ENCODE results near the gene KCNQ1.

KCNQ1 gene

DNA sequence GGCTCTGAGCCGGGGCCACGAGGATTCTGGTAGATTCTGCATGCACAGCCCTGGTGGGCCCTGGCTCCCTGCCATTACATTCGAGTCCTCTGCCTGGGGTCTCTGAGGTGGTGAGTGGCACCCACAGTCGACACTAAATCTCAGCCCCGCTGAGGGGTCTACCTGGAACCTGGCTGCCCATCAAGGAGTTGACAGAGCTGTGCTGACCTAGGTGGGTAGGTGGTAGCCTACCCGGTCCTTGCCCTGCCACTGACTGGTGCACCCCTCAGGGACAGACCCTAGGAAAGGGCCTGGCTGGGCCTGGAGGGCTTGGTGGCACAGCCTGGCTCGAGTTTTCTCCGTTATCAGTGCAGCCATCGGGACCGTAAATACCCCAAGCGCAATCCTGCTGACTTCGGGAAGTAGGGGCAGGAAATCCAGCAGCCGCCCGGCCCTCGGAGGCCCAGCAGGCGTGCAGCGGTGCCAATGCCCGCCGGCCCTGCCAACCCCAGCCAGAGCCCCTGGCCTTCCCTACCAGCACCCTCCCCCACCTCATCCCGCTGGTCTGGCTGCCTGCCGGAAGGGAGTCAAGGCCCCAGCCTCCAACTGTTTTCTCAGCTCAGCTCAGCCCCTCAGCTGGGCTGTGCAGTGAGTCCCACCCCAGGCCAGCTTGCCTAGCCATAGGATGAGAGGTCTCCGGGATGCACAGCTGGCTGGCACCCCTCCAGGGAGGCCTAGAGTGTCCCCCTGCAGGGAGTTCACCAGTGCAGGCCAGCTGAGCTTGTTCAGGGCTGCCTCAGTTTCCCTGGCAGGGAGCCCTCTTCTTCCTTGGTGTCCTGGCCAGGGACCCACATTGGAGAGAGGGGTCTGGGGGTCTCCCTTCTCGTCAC, 335.4 kb downstream of the KCNQ1 start:
- no peak for DNase-seq (ENCODE audit: low spot score)

DNA sequence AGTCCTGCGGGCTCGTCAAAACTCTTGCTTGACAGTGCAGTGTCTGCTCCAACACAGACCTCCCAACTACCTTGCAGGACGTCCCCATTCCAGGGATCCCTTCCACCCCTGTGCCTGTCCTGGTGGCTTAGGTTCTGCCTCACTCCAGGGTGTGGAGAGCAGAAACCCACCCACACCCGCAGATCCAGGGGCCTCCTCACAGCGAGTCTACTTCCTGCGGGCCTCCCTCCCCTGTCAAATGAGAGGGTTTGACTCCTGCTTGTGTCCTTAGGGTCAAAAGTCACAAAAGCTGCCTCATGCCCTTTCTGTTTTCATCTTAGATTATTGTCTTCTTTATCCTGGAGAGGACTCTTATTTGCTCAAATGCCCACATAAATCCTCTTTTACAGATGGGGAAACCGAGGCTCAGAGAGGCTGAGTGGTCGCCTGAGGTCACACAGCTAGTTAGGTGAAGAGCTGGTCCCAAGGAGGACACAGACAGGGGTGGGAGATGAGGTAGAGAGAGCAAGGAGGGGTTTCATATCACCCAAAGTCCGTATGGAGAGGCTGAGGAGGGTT, 336.1 kb downstream of the KCNQ1 start:
- no peak for DNase-seq (ENCODE audit: low spot score)

DNA sequence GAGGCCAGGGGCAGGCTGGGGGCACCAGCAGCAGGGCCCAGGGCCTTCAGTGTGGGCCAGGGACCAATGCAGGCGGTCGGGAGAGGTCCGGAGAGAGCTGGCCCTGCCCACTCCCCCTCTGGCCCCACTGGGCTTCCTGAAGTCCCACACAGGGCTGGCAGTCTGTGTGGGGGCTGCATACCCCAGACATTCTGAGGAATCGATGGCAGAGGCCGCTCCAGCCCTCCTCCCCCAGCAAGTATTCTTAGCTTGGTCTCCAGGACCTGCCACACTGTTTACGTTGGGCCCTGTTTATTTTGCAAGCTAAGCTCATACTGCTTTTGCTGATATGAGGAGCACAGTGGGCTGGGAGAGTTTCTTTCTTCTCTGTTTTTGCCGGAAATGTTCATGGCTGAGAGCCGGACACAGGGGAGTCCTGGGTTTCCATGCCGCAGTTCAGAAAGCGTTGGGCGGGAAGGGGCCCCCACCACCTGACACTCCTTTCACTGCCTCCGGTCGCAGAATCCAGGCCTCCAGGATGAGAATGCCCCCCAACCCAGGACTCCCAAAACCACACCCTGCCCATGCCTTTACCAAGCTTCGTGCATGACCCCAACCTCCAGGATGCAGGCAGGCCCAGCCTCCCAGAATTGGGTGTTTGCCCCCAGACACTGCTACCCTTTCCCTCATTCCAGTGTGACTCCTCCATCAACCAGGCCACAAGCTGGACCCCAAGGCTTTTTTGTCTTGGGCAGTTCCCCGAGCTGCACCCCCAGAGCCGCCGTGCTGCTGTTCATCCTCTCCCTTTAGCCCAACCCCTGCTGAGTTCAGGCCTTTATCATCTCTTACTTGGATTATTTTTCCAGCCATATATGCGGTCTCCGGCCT, 336.8 kb downstream of the KCNQ1 start:
- no peak for DNase-seq (ENCODE audit: low spot score)

DNA sequence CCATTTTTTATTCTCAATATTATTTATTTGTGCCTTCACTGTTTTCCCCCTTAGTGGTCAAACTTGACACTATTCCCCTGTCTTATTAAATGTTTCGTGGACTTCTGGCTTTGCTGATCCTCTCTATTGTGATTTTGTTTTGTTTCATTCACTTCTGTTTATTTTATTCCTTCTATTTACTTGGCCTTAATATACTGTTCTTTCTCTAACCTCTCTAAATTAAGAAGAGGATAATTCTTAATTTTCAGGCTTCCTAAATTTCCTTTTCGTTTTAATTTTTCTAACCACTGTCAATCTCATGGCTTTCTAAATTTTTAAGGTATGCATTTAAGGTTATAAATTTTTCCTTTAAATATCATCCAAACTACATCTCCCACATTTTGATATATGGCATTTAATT, 338.0 kb downstream of the KCNQ1 start:
- no peak for DNase-seq (ENCODE audit: low spot score)

- no peak for DNase-seq (ENCODE audit: low spot score)
Measured at GRCh38 chr11:2783536-2784082, 338.8 kb downstream of the KCNQ1 start.

DNA sequence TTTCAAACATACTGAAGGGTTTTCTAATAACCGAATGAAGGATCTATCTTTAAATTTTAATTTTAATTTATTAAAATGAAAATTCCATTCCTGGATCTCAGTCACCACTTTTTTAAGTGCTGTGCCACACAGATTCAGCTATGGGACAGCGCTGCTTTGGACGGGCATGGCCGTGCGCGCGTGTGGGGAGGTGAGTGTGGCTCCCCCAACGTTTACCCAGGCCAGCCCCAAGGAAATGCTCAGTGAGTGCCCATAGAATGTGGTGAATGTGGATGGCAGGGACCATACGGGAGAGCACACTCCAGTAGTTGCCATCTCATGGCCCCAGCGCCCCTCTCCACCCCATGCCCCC, 343.0 kb downstream of the KCNQ1 start:
- no peak for DNase-seq (ENCODE audit: low spot score)

- DNase-seq (ENCODE audit: low spot score): no peak
Measured at GRCh38 chr11:2788168-2789071, 343.6 kb downstream of the KCNQ1 start.

GRCh38 chr11:2789331-2789730, 344.5 kb downstream of the KCNQ1 start:
- no peak for DNase-seq (ENCODE audit: low spot score)

DNA sequence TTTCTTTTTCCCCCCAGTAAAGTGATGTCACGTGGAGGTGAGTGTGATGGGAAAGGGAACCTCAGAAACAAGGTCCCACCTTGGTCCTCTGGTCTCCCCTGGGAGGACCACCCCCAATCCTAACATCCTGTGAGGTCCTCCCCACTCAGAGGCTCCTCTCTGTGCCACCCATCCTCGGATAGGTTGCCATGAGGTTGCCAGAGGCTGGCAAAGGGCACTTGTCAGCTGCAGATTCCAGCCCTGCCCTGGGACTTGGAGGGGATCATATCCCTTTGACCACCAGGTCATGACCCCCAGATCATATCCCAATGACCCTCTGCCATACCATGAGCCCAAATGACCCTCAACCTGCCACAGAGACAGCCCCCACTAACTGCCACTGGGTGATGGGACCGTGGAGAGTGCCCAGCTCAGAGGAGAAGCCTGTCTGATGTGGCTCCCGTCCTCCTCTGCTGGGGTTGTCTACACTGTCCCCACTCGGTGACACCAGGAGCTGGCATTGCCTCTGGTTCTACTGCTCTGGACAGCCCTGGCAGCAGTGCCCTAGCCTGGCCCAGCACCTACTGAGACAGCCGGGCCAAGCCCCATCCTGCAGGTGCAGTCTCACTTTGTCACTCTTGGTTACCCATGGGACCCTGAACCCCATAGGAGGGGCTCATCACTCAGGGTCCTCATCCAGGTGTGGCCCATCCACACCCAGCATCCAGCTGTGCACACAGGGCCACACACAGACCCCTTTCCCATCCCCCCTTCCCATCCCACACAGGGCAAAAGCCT, 345.2 kb downstream of the KCNQ1 start:
- DNase-seq (ENCODE audit: low spot score): no peak

- DNase-seq (ENCODE audit: low spot score): no peak
Measured at GRCh38 chr11:2790568-2790921, 345.7 kb downstream of the KCNQ1 start.

DNA sequence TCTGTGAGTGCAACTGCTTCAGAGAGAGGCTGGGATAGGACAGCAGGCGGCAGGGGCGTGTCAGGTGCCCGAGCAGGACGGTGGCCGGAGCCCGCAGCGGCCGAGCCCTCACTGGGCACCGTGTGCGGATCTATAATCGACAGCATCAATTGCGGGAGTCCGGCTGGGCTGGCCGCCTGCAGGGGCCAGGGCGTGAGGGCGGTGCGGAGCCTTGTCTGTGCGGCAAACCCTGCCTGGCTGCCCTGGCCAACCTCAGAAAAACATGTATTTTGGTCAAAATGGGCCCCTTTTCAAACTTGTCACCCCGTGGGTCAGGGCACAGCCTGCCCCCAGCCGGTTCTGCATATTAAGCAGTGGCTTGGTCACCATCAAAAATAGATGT, 346.3 kb downstream of the KCNQ1 start:
- DNase-seq (ENCODE audit: low spot score): no peak

GRCh38 chr11:2791521-2792380, 346.9 kb downstream of the KCNQ1 start:
- no peak for DNase-seq (ENCODE audit: low spot score)

DNA sequence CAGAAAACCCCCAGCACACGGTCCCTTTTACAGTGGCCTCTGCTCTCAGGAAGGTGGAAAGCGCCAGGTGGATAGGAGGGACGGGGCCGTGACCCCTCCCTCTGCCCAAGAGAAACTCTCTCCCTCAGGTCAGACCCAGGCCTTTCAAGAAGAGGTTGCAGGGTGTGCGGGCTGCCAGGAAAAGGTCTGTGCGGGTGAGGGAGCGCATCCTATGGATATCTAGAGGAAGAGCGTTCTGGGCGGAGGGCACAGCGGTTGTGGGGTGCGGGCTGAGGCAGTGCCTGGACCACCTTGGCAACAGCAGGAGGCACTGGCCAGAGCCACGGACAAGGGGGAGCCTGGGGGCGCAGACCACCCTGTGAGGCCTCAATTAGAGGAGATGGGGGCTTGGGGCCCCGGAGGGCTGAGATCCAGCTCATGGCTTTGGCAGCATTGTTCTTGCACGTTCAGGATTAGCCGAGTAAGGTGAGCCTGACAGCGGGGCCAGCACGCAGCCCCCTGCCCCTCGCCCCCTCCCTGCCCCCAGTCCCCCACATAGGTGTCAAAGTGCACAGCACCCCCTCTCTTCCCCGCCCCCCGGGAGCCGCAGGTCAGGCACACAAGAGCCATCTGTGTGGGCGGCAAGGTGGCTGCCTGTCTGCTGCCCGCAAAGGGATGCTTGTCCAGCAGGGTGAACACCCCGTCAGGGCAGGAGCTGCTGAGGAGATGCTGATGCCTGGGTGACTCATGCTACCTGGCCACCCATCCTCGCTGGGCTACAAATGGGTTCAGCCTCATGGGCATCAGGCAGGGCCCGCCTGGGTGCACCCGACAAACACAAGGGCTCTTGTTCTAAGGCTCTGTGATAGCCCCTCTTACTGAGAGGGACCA, 347.8 kb downstream of the KCNQ1 start:
- no peak for DNase-seq (ENCODE audit: low spot score)

- no peak for DNase-seq (ENCODE audit: low spot score)
Measured at GRCh38 chr11:2793701-2794045, 348.9 kb downstream of the KCNQ1 start.

DNA sequence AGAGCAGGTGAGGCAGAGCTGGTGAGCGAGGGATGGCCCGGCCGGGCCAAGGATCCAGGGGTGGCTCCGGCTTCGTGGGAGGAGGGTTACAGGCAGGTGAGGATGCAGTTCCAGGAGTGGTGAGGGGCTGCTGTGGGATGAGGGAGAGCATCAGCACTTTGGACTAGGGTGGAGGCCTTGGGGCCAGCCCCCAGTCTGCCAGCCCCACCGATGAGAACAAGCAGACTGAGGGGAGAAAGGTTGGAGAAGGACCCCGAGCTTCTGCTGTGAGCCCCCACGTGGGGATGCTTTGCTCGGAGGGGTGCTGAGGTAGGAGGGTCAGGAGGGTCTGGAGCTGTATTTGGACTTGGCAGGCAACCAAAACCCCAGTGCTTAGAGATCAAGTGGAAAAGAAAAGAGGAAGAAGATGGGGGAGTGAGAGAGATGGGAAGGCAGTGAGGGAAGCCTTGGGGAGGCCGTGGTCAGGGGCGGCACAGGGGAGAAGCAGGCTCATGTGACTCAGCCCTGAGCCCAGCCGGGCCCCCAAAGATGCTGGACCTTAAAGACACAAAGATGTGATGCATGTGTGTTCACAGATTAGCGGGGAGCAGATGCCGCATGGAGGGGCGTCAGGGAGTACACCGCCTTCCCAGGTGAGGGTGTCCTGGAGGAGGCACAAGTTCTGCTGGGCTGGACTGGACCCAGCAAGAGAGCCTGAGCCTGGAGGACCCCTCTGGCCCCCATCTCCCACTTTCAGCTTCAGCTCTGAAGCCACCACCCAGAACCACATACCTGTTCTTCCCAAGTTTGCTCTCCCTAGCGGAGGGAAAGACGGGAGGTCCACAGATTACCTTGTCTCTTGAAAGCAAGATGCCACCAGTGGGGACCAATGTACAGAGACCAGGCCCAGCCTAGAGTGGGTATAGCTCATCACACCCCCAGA, 349.5 kb downstream of the KCNQ1 start:
- DNase-seq (ENCODE audit: low spot score): no peak

GRCh38 chr11:2794968-2795322, 350.1 kb downstream of the KCNQ1 start:
- DNase-seq (ENCODE audit: low spot score): no peak

DNA sequence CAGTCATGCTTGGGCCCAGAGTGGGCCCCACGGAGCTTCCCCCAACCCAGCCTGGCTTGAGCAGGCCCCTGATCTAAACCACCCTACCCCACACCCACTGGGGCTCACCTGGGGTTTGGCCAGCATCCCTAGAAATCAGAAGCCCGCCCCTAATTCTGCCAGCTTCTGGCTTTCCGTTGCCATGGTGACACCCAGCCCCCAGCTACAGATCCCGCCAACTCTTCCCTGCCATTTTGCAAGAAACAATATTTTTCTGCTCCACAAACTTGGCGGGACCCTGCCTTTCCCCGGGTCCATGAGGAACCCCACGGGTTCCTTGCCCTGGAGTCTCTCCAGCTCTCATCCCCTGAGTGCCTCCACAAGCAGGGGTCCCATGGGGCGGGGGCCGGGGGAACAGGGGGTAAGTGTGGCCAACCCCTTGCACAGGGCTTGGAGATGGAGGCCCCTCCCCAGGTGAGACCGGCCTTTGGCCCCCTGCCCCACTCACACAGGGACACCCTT, 350.7 kb downstream of the KCNQ1 start:
- no peak for DNase-seq (ENCODE audit: low spot score)

DNA sequence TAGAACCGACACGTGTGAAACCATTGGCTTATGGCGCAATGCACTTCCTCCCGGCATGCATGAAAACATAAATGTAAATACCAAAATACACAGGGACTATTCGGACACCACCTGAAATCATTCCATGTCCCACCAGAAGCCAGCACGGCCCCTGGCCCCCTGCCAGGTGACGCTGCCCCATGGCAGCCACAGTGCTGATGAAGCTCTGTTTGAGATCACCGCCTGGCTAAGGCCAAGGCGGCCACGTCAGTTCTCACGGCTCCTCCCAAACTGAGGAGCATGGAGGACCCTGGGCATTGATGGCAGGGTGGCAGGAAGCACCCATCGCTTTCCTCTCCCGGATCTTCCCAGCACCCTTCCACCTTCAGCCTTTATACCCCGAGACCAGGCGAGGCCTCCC, 351.3 kb downstream of the KCNQ1 start:
- no peak for DNase-seq (ENCODE audit: low spot score)
